Tibial nerve (tissue), 3 donors: ENCODE results near the gene CD81.

Experiments used
- POLR2A ChIP-seq, 2 donors: fragments of 450-650 bp; IDR thresholded peaks; one replicate each; pipeline ENCODE4 v1.6.1; 2017; ENCODE audit warnings: antibody characterized with exemption in 2 of 2, mild to moderate bottlenecking in 2 of 2, moderate library complexity in 2 of 2
- TF ChIP-seq, protein P1 (sequence below), 5 experiments: fragments of 200-600 bp in 3 of 5; fragments of 450-650 bp in 2 of 5; sonication (generic) in 3 of 5; IDR thresholded peaks; one replicate each; pipeline ENCODE4 v1.5.1; 2016 to 2019; ENCODE audit warnings: antibody characterized with exemption in 5 of 5, mild to moderate bottlenecking in 3 of 5, moderate library complexity in 2 of 5

DNA sequence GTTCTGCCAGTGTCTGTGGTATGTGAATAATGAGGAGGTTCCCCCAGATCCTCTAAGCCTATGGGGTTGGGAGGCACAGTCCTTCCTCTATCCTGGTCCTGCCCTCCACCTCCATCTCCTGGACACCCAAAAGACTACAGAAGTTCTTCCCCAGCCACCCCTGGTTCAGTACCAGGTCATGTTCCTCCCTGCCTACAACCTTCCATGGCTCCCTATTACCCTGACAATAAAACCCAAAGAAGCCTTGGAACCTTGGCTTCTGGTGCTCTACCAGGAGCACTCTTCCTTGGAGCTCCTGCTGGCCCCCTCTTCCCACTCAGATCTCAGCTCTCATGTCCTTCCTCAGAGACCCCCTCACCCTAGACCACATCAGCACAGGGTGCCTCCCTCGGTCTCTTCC lies 54.3 kb downstream of the CD81 start:
- TF ChIP-seq POLR2A (IDR thresholded peaks at IDR 0.05), result no peak
- TF ChIP-seq, protein P1, sequence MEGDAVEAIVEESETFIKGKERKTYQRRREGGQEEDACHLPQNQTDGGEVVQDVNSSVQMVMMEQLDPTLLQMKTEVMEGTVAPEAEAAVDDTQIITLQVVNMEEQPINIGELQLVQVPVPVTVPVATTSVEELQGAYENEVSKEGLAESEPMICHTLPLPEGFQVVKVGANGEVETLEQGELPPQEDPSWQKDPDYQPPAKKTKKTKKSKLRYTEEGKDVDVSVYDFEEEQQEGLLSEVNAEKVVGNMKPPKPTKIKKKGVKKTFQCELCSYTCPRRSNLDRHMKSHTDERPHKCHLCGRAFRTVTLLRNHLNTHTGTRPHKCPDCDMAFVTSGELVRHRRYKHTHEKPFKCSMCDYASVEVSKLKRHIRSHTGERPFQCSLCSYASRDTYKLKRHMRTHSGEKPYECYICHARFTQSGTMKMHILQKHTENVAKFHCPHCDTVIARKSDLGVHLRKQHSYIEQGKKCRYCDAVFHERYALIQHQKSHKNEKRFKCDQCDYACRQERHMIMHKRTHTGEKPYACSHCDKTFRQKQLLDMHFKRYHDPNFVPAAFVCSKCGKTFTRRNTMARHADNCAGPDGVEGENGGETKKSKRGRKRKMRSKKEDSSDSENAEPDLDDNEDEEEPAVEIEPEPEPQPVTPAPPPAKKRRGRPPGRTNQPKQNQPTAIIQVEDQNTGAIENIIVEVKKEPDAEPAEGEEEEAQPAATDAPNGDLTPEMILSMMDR (IDR thresholded peaks at IDR 0.05), result no peak
